ENCODE measurements around the gene IL25.
"Not testable (repeated sequence)": the region's sequence is repeated elsewhere in the genome, so short reads cannot be mapped to it uniquely, and the experiment has no call there.

The IL25 gene

GRCh38 chr14:23384364-23385080, 11.9 kb downstream of the IL25 start:
- DNase-seq (ENCODE audit: low spot score): no peak
- Histone ChIP-seq H3K27ac (no peak overlapping the region), H3K4me3 (no peak overlapping the region)
- TF ChIP-seq CTCF (IDR thresholded peaks at IDR 0.05): no peak

GRCh38 chr14:23385244-23385641, 12.6 kb downstream of the IL25 start:
- TF ChIP-seq CTCF (IDR thresholded peaks at IDR 0.05): no peak
- Histone ChIP-seq H3K27ac (no peak overlapping the region), H3K4me3 (no peak overlapping the region)
- no peak for DNase-seq (ENCODE audit: low spot score)

GRCh38 chr14:23385642-23386265, 13.1 kb downstream of the IL25 start:
- H3K27ac ChIP-seq: no peak overlapping the region
- no peak for TF ChIP-seq CTCF (IDR thresholded peaks at IDR 0.05)
- no peak for DNase-seq (ENCODE audit: low spot score)
- H3K4me3 ChIP-seq: no peak overlapping the region

- not testable (repeated sequence) for H3K27ac ChIP-seq; DNase-seq (ENCODE audit: low spot score); H3K4me3 ChIP-seq
Measured at GRCh38 chr14:23386266-23386657, 13.7 kb downstream of the IL25 start.

GRCh38 chr14:23386999-23387398, 14.4 kb downstream of the IL25 start:
- DNase-seq (ENCODE audit: low spot score): no peak

GRCh38 chr14:23387916-23388882, 15.6 kb downstream of the IL25 start:
- no peak for TF ChIP-seq CTCF (IDR thresholded peaks at IDR 0.05)
- no peak overlapping the region for H3K27ac ChIP-seq
- DNase-seq (ENCODE audit: low spot score): no peak
- no peak overlapping the region for H3K4me3 ChIP-seq

More at GRCh38 chr14:23386999-23387398, 14.4 kb downstream of the IL25 start:
- no peak for TF ChIP-seq CTCF (IDR thresholded peaks at IDR 0.05)
- no peak overlapping the region for H3K27ac ChIP-seq
- H3K4me3 ChIP-seq: no peak overlapping the region

GRCh38 chr14:23388996-23389395, 16.4 kb downstream of the IL25 start:
- H3K27ac ChIP-seq: no peak overlapping the region
- TF ChIP-seq CTCF (IDR thresholded peaks at IDR 0.05): no peak
- DNase-seq (ENCODE audit: low spot score): no peak
- H3K4me3 ChIP-seq: no peak overlapping the region
